Uterus (tissue), 4 donors: Measurements from ENCODE around the gene MTARC2. TPM values are rescaled to one million over a fixed set of nuclear protein-coding genes. Genes with fewer than 3 reads are reported as not detected.

ENCODE experiments used
- DNase-seq, 2 donors: peaks; one replicate each; pipeline ENCODE4 v3.0.0-alpha.2; 2019 to 2020
- H3K27ac ChIP-seq, 2 donors: fragments of 200-600 bp; sonication (generic); 1 replicate in 1 of 2; 2 replicates in 1 of 2; pipeline ENCODE4 v1.5.1; 2016 to 2018
- H3K27me3 ChIP-seq, 2 donors: fragments of 200-600 bp; sonication (generic); one replicate each; pipeline ENCODE4 v1.5.1; 2018 to 2019; ENCODE audit warnings: control low read depth in 1 of 2
- H3K36me3 ChIP-seq, 2 donors: fragments of 200-600 bp; sonication (generic); one replicate each; pipeline ENCODE4 v1.5.1; 2019; ENCODE audit warnings: control low read depth in 1 of 2
- H3K4me1 ChIP-seq, 2 donors: fragments of 200-600 bp; sonication (generic); one replicate each; pipeline ENCODE4 v1.5.1; 2018 to 2019; ENCODE audit warnings: control low read depth in 1 of 2
- H3K4me3 ChIP-seq, 2 donors: fragments of 200-600 bp; sonication (generic); 1 replicate in 1 of 2; 2 replicates in 1 of 2; pipeline ENCODE4 v1.5.1; 2018 to 2019; ENCODE audit warnings: mild to moderate bottlenecking in 1 of 2
- H3K9me3 ChIP-seq, 2 donors: fragments of 200-600 bp; sonication (generic); one replicate each; pipeline ENCODE4 v1.5.1; 2019; ENCODE audit warnings: control low read depth in 1 of 2
- CTCF ChIP-seq, 4 experiments: fragments of 200-600 bp in 2 of 4; fragments of 450-650 bp in 2 of 4; sonication (generic) in 2 of 4; IDR thresholded peaks; one replicate each; pipeline ENCODE4 v1.5.1; 2016 to 2019; ENCODE audit warnings: antibody characterized with exemption in 4 of 4, mild to moderate bottlenecking in 2 of 4, moderate library complexity in 1 of 4
- POLR2A ChIP-seq, 2 donors: fragments of 450-650 bp; IDR thresholded peaks; one replicate each; pipeline ENCODE4 v1.6.1; 2016; ENCODE audit warnings: antibody characterized with exemption in 2 of 2, mild to moderate bottlenecking in 1 of 2, moderate library complexity in 1 of 2
- intact Hi-C: fragments of 100-400 bp; cut with DNase I; formaldehyde crosslinking; loops from one replicate; pipeline ENCODE4 v1.15.1; 2023; ENCODE audit warnings: low total_unique reads
- total RNA-seq, 4 donors: library from RNA; depleted of rRNA in 3 of 4; stranded (reverse); fragments of >200 nt in 3 of 4; gene quantifications; one replicate each; pipeline versions ENCODE4 v1.1.0 to v1.2.4, GENCODE V29; 2014 to 2023
- donor health status: DM: yes; HTN: yes; CAD: no.

Gene MTARC2
- total RNA-seq, 4 donors from 2014 or later = 1.5 to 24.6 (median 6.8) TPM

- no peaks in the 10 kb centered on the region for H3K9me3 ChIP-seq
- no peak overlapping the region for H3K27ac ChIP-seq
- intact Hi-C loops = no loop called here
- no peaks in the 10 kb centered on the region for H3K4me1 ChIP-seq
- H3K4me3 ChIP-seq = no peak overlapping the region
- no peak for TF ChIP-seq CTCF (IDR thresholded peaks at IDR 0.05)
- TF ChIP-seq POLR2A (IDR thresholded peaks at IDR 0.05) = no peak
- no peaks in the 10 kb centered on the region for H3K27me3 ChIP-seq
- DNase-seq = no peak
- no peaks in the 10 kb centered on the region for H3K36me3 ChIP-seq
Observed at GRCh38 chr1:220789532-220790147, 41.5 kb downstream of the MTARC2 start.

GRCh38 chr1:220791285-220791684 is 43.2 kb downstream of the MTARC2 start:
- no peak overlapping the region for H3K4me3 ChIP-seq
- DNase-seq = no peak

GRCh38 chr1:220791956-220792355 is 43.8 kb downstream of the MTARC2 start:
- Histone ChIP-seq H3K36me3 (no peaks in the 10 kb centered on the region), H3K4me1 (no peaks in the 10 kb centered on the region), H3K27ac (peak overlapping the region; percentile 37 to 46), H3K9me3 (no peaks in the 10 kb centered on the region), H3K27me3 (no peaks in the 10 kb centered on the region), H3K4me3 (no peak overlapping the region)
- TF ChIP-seq POLR2A (IDR thresholded peaks at IDR 0.05) (no peak), CTCF (IDR thresholded peaks at IDR 0.05) (no peak)
- DNase-seq = peak in 1 of 2 donors; percentile 49
- intact Hi-C loops = no loop called here

More at GRCh38 chr1:220791285-220791684, 43.2 kb downstream of the MTARC2 start:
- Histone ChIP-seq H3K4me1 (no peaks in the 10 kb centered on the region), H3K36me3 (no peaks in the 10 kb centered on the region), H3K27ac (peak overlapping the region; percentile 37 to 46), H3K9me3 (no peaks in the 10 kb centered on the region), H3K27me3 (no peaks in the 10 kb centered on the region)
- intact Hi-C loops = no loop called here
- TF ChIP-seq POLR2A (IDR thresholded peaks at IDR 0.05) (no peak), CTCF (IDR thresholded peaks at IDR 0.05) (no peak)

DNA sequence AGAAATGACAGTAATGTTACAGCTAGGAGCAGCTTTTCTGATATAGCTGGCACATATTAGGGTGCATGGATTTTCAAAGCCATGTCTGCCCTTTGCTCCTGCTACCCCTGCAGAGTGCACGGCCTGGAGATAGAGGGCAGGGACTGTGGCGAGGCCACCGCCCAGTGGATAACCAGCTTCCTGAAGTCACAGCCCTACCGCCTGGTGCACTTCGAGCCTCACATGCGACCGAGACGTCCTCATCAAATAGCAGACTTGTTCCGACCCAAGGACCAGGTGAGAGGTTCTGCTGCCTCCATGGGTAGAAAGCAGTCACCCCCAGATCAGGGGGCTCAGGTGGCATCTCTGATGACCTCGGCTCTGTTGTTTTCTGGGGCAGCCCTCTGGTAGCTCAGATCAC is 48.4 kb downstream of the MTARC2 start:
- H3K27ac ChIP-seq = no peak overlapping the region
- TF ChIP-seq CTCF (IDR thresholded peaks at IDR 0.05) (no peak), POLR2A (IDR thresholded peaks at IDR 0.05) (no peak)

GRCh38 chr1:220797044-220797443 is 48.9 kb downstream of the MTARC2 start:
- Histone ChIP-seq H3K9me3 (no peaks in the 10 kb centered on the region), H3K27me3 (no peaks in the 10 kb centered on the region), H3K27ac (no peak overlapping the region), H3K4me3 (no peak overlapping the region), H3K4me1 (no peaks in the 10 kb centered on the region), H3K36me3 (no peaks in the 10 kb centered on the region)
- TF ChIP-seq POLR2A (IDR thresholded peaks at IDR 0.05) (no peak), CTCF (IDR thresholded peaks at IDR 0.05) (no peak)
- intact Hi-C loops = no loop called here
- no peak for DNase-seq

More for the DNA sequence above, 48.4 kb downstream of the MTARC2 start:
- Histone ChIP-seq H3K4me3 (no peak overlapping the region), H3K27me3 (no peaks in the 10 kb centered on the region), H3K4me1 (no peaks in the 10 kb centered on the region), H3K9me3 (no peaks in the 10 kb centered on the region), H3K36me3 (no peaks in the 10 kb centered on the region)
- intact Hi-C loops = no loop called here
- DNase-seq = no peak
